ENCODE data around the gene RNF152.

- no peak for TF ChIP-seq CTCF (IDR thresholded peaks at IDR 0.05)
- no peak for TF ChIP-seq POLR2A (IDR thresholded peaks at IDR 0.05)
Observed at GRCh38 chr18:61842146-61842545, 50.7 kb downstream of the RNF152 start.

All from sigmoid colon (tissue), 3 donors.